ENCODE data around the gene FOXP1. TPM values are rescaled to one million over a fixed set of nuclear protein-coding genes. Genes with fewer than 3 reads are reported as not detected.

Gene FOXP1
- total RNA-seq, 2 donors from 2014 or later, result 41.7 to 94.3 TPM

- H3K9ac ChIP-seq (ENCODE audit: extremely low read depth, low read length, poor library complexity, severe bottlenecking), result no peak overlapping the region
- H3K9me3 ChIP-seq (ENCODE audit: control insufficient read depth, low read length), result no peaks in the 10 kb centered on the region
- no peak for TF ChIP-seq CTCF (conservative IDR thresholded peaks at IDR 0.05)
- no peaks in the 10 kb centered on the region for H3K9me3 Mint-ChIP-seq
- no peak for DNase-seq
- peaks cover 32% of the 10 kb centered on the region for H3K36me3 Mint-ChIP-seq (ENCODE audit: low read depth)
- no peak overlapping the region for H3K27ac ChIP-seq (ENCODE audit: low read depth, low read length)
- 93 to 100% methylated on average over 2 of the region's 2 CpGs for WGBS, 2 experiments (ENCODE audit: insufficient coverage in 1 of 2, insufficient read length in 1 of 2)
- H3K4me3 ChIP-seq (ENCODE audit: low read length), result no peak overlapping the region
- no peaks in the 10 kb centered on the region for H3K27me3 Mint-ChIP-seq (ENCODE audit: insufficient read depth)
- H3K36me3 ChIP-seq (ENCODE audit: control insufficient read depth, insufficient read depth, low read length), result no peaks in the 10 kb centered on the region
- H3K4me1 ChIP-seq (ENCODE audit: control insufficient read depth, insufficient read depth, low read length), result no peaks in the 10 kb centered on the region
- H3K4me3 Mint-ChIP-seq, result no peak overlapping the region
- no peaks in the 10 kb centered on the region for H3K27me3 ChIP-seq (ENCODE audit: control insufficient read depth, insufficient read depth, low read length, poor library complexity, severe bottlenecking)
- H3K4me1 Mint-ChIP-seq, result peaks cover 3% of the 10 kb centered on the region
- H3K27ac Mint-ChIP-seq, result no peak overlapping the region
Observed at GRCh38 chr3:71290301-71290700, 293.2 kb downstream of the FOXP1 start.

GRCh38 chr3:71288269-71288930 is 295.1 kb downstream of the FOXP1 start:
- Mint-ChIP-seq H3K36me3 (ENCODE audit: low read depth) (peaks cover 25% of the 10 kb centered on the region), H3K27me3 (ENCODE audit: insufficient read depth) (no peaks in the 10 kb centered on the region), H3K4me3 (no peak overlapping the region), H3K9me3 (no peaks in the 10 kb centered on the region), H3K27ac (no peak overlapping the region), H3K4me1 (peaks cover 3% of the 10 kb centered on the region)
- Histone ChIP-seq H3K27me3 (ENCODE audit: control insufficient read depth, insufficient read depth, low read length, poor library complexity, severe bottlenecking) (no peaks in the 10 kb centered on the region), H3K36me3 (ENCODE audit: control insufficient read depth, insufficient read depth, low read length) (no peaks in the 10 kb centered on the region), H3K4me1 (ENCODE audit: control insufficient read depth, insufficient read depth, low read length) (no peaks in the 10 kb centered on the region), H3K9ac (ENCODE audit: extremely low read depth, low read length, poor library complexity, severe bottlenecking) (no peak overlapping the region), H3K9me3 (ENCODE audit: control insufficient read depth, low read length) (no peaks in the 10 kb centered on the region), H3K27ac (ENCODE audit: low read depth, low read length) (no peak overlapping the region), H3K4me3 (ENCODE audit: low read length) (no peak overlapping the region)
- no peak for TF ChIP-seq CTCF (conservative IDR thresholded peaks at IDR 0.05)
- DNase-seq, result no peak
- 82 to 92% methylated on average over 1 to 4 of the region's 4 CpGs for WGBS, 2 experiments (ENCODE audit: insufficient coverage in 1 of 2, insufficient read length in 1 of 2)

GRCh38 chr3:71285086-71285485 is 298.4 kb downstream of the FOXP1 start:
- WGBS, 2 experiments (ENCODE audit: insufficient coverage in 1 of 2, insufficient read length in 1 of 2), result 60 to 87% methylated on average over 1 to 5 of the region's 5 CpGs
- H3K9me3 ChIP-seq (ENCODE audit: control insufficient read depth, low read length), result no peaks in the 10 kb centered on the region

More at GRCh38 chr3:71285086-71285485, 298.4 kb downstream of the FOXP1 start:
- H3K9ac ChIP-seq (ENCODE audit: extremely low read depth, low read length, poor library complexity, severe bottlenecking), result no peak overlapping the region
- H3K36me3 ChIP-seq (ENCODE audit: control insufficient read depth, insufficient read depth, low read length), result no peaks in the 10 kb centered on the region
- H3K4me3 Mint-ChIP-seq, result no peak overlapping the region
- H3K4me3 ChIP-seq (ENCODE audit: low read length), result no peak overlapping the region
- H3K4me1 ChIP-seq (ENCODE audit: control insufficient read depth, insufficient read depth, low read length), result no peaks in the 10 kb centered on the region
- H3K9me3 Mint-ChIP-seq, result no peaks in the 10 kb centered on the region
- no peak for DNase-seq
- TF ChIP-seq CTCF (conservative IDR thresholded peaks at IDR 0.05), result no peak
- no peak overlapping the region for H3K27ac Mint-ChIP-seq
- peaks cover 9% of the 10 kb centered on the region for H3K36me3 Mint-ChIP-seq (ENCODE audit: low read depth)
- no peaks in the 10 kb centered on the region for H3K27me3 Mint-ChIP-seq (ENCODE audit: insufficient read depth)
- H3K27me3 ChIP-seq (ENCODE audit: control insufficient read depth, insufficient read depth, low read length, poor library complexity, severe bottlenecking), result no peaks in the 10 kb centered on the region
- peaks cover 4% of the 10 kb centered on the region for H3K4me1 Mint-ChIP-seq
- H3K27ac ChIP-seq (ENCODE audit: low read depth, low read length), result no peak overlapping the region
